Right lobe of liver (tissue), 6 donors: Measurements from ENCODE around the gene CACNA1B. TPM values are rescaled to one million over a fixed set of nuclear protein-coding genes. Genes with fewer than 3 reads are reported as not detected.

Source experiments
- ATAC-seq, 4 donors: fragments of 200-7000 bp; cut with Tn5 transposase; one replicate each; pipeline ENCODE4 v1.9.1; 2020; ENCODE audit warnings: mild to moderate bottlenecking in 4 of 4, moderate library complexity in 4 of 4
- DNase-seq, 3 donors: peaks; one replicate each; pipeline ENCODE4 v3.0.0-alpha.2; 2020
- H3K27ac ChIP-seq, 3 donors: fragments of 200-600 bp; one replicate each; pipeline ENCODE4 v1.8.0; 2022
- H3K27me3 ChIP-seq, 2 donors: fragments of 200-600 bp; one replicate each; pipeline ENCODE4 v1.8.0; 2022
- H3K36me3 ChIP-seq, 4 donors: fragments of 200-600 bp; sonication (generic) in 1 of 4; one replicate each; pipeline versions ENCODE4 v1.5.1 to v1.8.0; 2017 to 2022; ENCODE audit warnings: control low read depth in 1 of 4
- H3K4me1 ChIP-seq, 4 donors: fragments of 200-600 bp; sonication (generic) in 1 of 4; one replicate each; pipeline versions ENCODE4 v1.5.1 to v1.8.0; 2017 to 2022; ENCODE audit warnings: control low read depth in 1 of 4
- H3K4me3 ChIP-seq, 3 donors: fragments of 200-600 bp; one replicate each; pipeline ENCODE4 v1.8.0; 2022
- H3K9me3 ChIP-seq, 4 donors: fragments of 200-600 bp; sonication (generic) in 1 of 4; one replicate each; pipeline versions ENCODE4 v1.5.1 to v1.8.0; 2017 to 2022; ENCODE audit warnings: control low read depth in 1 of 4
- POLR2A ChIP-seq: fragments of 450-650 bp; IDR thresholded peaks from one replicate; pipeline ENCODE4 v1.6.1; 2017; ENCODE audit warnings: antibody characterized with exemption, mild to moderate bottlenecking
- WGBS: methylation state at CpG from one replicate; pipeline ENCODE4 v1.1.6; 2018; ENCODE audit warnings: low coverage, low lambda C conversion rate; ENCODE audit not compliant: insufficient coverage; ENCODE audit errors: missing lambda C conversion rate; 5-methylcytosine and 5-hydroxymethylcytosine counted together
- intact Hi-C, 2 donors: fragments of 100-400 bp; cut with DNase I; formaldehyde crosslinking; loops; one replicate each; pipeline versions ENCODE4 v1.11.2 to v1.14.1; 2022
- total RNA-seq, 6 experiments: library from RNA; depleted of rRNA in 2 of 6; stranded (reverse); fragments of >200 nt in 2 of 6; fragmentation: NEBNext Ultra II Directional in 3 of 6; extraction: Animal tissue kit (Norgen Biotek cat#: 25700) in 3 of 6; gene quantifications; one replicate each; pipeline versions ENCODE4 v1.1.0 to v1.2.4, GENCODE V29; 2016 to 2023
- TF ChIP-seq, protein P1 (sequence below), 4 donors: fragments of 200-600 bp in 3 of 4; fragments of 450-650 bp in 1 of 4; IDR thresholded peaks; one replicate each; pipeline versions ENCODE4 v1.5.1 to v1.8.0; 2016 to 2022; ENCODE audit warnings: antibody characterized with exemption in 4 of 4, mild to moderate bottlenecking in 2 of 4
- donor health status: DM: no; HTN: yes; CAD: no.
- donor health status: DM: no; HTN: no; CAD: no.
- donor health status: DM: no; HTN: no; CAD: no.
- donor health status: DM: no; HTN: yes; CAD: no.
- donor health status: DM: no; HTN: yes; CAD: no.

The CACNA1B gene
- total RNA-seq, 6 experiments from 2014 or later: not detected

DNA sequence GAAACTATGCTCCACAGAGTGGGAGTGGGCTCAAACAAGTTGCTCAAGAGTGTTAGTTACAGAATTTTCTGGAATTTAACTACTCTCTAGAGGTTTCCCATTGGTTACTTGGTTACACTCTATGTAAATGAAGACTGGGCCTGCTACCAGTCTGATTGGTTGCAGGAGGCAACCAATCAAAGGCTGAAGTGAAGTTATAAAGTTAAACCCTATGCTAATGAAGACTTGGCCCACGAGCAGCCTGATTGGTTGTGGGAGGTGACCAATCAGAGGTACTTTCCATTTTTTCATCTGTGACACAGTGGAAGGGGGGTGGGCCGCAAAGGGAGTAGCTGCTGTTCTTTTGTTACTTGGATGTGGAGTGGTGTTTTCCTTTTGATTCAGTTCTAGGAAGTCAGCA lies 69.4 kb downstream of the CACNA1B start:
- 11% methylated on average over 1 of the region's 2 CpGs for WGBS
- Histone ChIP-seq H3K4me1 (no peaks in the 10 kb centered on the region), H3K9me3 (peaks cover 0 to 7% (median 0%) of the 10 kb centered on the region in 4 donors), H3K27ac (no peak overlapping the region), H3K4me3 (no peak overlapping the region), H3K27me3 (no peaks in the 10 kb centered on the region), H3K36me3 (no peaks in the 10 kb centered on the region)
- intact Hi-C loops: no loop called here
- DNase-seq (no peak), ATAC-seq (no peak)
- TF ChIP-seq, protein P1, sequence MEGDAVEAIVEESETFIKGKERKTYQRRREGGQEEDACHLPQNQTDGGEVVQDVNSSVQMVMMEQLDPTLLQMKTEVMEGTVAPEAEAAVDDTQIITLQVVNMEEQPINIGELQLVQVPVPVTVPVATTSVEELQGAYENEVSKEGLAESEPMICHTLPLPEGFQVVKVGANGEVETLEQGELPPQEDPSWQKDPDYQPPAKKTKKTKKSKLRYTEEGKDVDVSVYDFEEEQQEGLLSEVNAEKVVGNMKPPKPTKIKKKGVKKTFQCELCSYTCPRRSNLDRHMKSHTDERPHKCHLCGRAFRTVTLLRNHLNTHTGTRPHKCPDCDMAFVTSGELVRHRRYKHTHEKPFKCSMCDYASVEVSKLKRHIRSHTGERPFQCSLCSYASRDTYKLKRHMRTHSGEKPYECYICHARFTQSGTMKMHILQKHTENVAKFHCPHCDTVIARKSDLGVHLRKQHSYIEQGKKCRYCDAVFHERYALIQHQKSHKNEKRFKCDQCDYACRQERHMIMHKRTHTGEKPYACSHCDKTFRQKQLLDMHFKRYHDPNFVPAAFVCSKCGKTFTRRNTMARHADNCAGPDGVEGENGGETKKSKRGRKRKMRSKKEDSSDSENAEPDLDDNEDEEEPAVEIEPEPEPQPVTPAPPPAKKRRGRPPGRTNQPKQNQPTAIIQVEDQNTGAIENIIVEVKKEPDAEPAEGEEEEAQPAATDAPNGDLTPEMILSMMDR (IDR thresholded peaks at IDR 0.05): no peak
- no peak for TF ChIP-seq POLR2A

DNA sequence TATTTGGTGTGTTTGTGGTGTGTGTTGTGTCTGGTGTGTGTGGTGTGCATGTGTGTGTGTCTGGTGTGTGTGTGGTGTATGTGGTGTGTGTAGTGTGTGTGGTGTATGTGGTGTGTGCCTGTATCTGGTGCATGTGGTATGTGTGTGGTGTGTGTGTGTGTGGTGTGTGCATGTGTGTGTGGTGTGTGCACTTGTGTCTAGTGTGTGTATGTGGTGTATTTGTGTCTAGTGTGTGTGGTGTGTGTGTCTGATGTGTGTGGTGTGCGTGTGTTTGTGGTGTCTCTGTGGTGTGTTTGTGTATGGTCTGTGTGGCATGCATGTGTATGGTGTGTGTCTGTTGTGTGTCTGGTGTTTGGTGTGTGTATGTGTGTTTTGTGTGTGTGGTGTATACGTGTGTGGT lies 71.1 kb downstream of the CACNA1B start:
- intact Hi-C loops: no loop called here
- WGBS: 75% methylated on average over 2 of the region's 2 CpGs
- Histone ChIP-seq H3K4me3 (no peak overlapping the region), H3K36me3 (no peaks in the 10 kb centered on the region), H3K27ac (no peak overlapping the region), H3K9me3 (peaks cover 0 to 7% (median 0%) of the 10 kb centered on the region in 4 donors), H3K4me1 (no peaks in the 10 kb centered on the region), H3K27me3 (no peaks in the 10 kb centered on the region)
- DNase-seq (no peak), ATAC-seq (no peak)
- TF ChIP-seq POLR2A: no peak
- TF ChIP-seq, protein P1 (IDR thresholded peaks at IDR 0.05): no peak

DNA sequence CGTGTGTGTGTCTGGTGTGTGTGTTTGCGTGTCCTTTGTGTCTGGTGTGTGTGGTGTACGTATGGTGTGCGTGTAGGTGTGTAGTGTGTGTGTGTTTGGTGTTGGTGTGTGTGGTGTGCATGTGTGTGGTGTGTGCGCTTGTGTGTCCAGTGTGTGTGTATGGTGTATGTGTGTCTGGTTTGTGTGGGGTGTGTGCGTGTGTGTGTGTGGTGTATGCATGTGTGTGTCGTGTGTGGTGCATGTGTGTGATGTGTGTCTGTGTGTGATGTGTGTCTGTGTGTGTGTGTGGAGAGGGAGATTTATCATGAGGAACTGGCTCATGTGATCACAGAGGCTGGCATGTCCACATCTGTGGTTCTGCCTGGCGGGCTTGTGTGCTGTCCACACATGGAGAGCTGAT lies 71.7 kb downstream of the CACNA1B start:
- 78% methylated on average over 7 of the region's 8 CpGs for WGBS
- Histone ChIP-seq H3K9me3 (peaks cover 0 to 7% (median 0%) of the 10 kb centered on the region in 4 donors), H3K4me3 (no peak overlapping the region), H3K27ac (no peak overlapping the region), H3K27me3 (no peaks in the 10 kb centered on the region), H3K4me1 (no peaks in the 10 kb centered on the region), H3K36me3 (no peaks in the 10 kb centered on the region)
- TF ChIP-seq POLR2A: no peak
- DNase-seq (no peak), ATAC-seq (no peak)
- intact Hi-C loops: no loop called here

DNA sequence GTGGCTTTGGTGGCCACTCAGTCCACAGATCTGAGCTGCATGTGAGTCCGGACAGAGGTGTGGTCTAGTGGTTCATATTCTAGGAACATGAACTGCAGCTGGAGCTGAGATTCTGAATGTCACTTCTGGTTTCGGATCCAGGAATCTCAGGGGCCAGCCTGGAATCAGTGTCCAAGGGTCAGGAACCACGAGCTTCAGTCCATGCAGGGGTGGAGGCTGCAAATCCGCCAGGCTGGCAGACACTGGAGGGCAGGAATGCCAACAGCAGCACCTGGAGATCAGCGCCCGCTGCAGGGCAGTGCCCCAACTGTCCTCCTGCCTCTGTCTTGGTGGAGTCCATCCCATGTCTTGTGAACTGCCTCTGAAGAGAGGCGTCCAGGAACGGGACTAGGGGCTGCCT lies 73.5 kb downstream of the CACNA1B start:
- Histone ChIP-seq H3K9me3 (no peaks in the 10 kb centered on the region), H3K36me3 (no peaks in the 10 kb centered on the region), H3K4me1 (no peaks in the 10 kb centered on the region), H3K27ac (no peak overlapping the region), H3K27me3 (no peaks in the 10 kb centered on the region), H3K4me3 (no peak overlapping the region)
- no peak for TF ChIP-seq POLR2A
- TF ChIP-seq, protein P1 (IDR thresholded peaks at IDR 0.05): no peak
- no peak for DNase-seq
- 72% methylated on average over 5 of the region's 8 CpGs for WGBS
- no peak for ATAC-seq
- intact Hi-C loops: no loop called here

DNA sequence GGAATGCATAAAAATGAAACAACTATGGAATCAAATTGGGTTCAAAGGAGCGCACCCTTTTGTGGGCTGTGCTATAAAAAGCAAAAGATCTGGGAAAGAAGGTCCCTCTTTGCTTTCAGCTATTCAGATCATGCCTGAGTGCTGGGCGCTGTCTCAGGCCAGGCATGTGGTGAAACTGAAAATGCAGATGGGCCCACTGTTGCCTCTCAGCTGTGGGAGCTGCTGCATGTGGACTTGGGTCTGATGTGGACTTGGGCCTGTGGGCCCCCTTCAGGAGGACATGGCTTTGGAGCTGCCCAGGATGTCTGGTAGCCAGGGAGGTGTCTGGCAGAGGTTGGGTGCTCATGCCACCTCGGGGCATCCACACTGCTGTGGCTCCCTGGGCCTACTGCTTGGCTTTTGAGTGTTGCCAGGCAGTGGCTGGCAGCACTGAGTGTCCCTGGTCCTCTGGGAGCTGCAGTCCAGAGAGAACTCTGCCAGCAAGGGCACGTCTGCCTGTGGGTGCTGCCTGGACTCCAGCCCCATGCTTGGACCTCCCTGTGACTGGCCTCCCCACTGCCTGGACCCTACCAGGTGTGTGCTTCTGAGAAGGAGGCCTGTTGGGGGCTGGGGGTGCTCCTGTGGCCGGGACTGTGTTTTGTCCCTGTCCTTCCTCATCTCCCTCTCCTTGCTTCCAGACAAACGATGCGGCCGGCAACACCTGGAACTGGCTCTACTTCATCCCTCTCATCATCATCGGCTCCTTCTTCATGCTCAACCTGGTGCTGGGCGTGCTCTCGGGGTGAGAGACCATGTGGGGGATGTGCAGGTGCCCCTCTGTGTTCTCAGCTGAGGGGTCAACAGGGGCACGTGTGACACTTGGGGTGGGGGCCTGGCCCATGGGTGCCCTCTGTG lies 74.3 kb downstream of the CACNA1B start:
- DNase-seq: no peak
- ATAC-seq: no peak
- Histone ChIP-seq H3K27me3 (no peaks in the 10 kb centered on the region), H3K9me3 (no peaks in the 10 kb centered on the region), H3K27ac (no peak overlapping the region), H3K4me1 (no peaks in the 10 kb centered on the region), H3K36me3 (no peaks in the 10 kb centered on the region), H3K4me3 (no peak overlapping the region)
- 85% methylated on average over 5 of the region's 12 CpGs for WGBS
- TF ChIP-seq POLR2A: no peak
- TF ChIP-seq, protein P1 (IDR thresholded peaks at IDR 0.05): no peak
- intact Hi-C loops: no loop called here
